HepG2 (cell line): ENCODE data around the gene CXCR1.

Source experiments
- BRD4 ChIP-seq: sonication (generic); formaldehyde crosslinking; IDR thresholded peaks from 2 replicates; pipeline ENCODE4 v1.4.0; 2020; ENCODE audit warnings: missing genetic modification reagents
- GABPA ChIP-seq, 2 experiments: IDR thresholded peaks; 2 replicates each; pipeline ENCODE4 v1.6.1; 2011 to 2016; ENCODE audit warnings: low read depth in 2 of 2, low read length in 1 of 2, missing biosample characterization in 1 of 2, missing genetic modification characterization in 1 of 2
- GATAD2A ChIP-seq: IDR thresholded peaks from 2 replicates; pipeline ENCODE4 v1.6.1; 2016
- POLR2A ChIP-seq, 2 experiments: IDR thresholded peaks; 2 replicates each; pipeline ENCODE4 v1.6.1; 2011; ENCODE audit warnings: low read depth in 2 of 2, low read length in 2 of 2, mild to moderate bottlenecking in 1 of 2, moderate library complexity in 1 of 2; ENCODE audit not compliant: insufficient read depth in 1 of 2
- TGIF2 ChIP-seq: IDR thresholded peaks from 2 replicates; pipeline ENCODE4 v1.6.1; 2016; ENCODE audit warnings: control low read depth, missing compliant biosample characterization
- YEATS4 ChIP-seq: sonication (generic); formaldehyde crosslinking; IDR thresholded peaks from 2 replicates; pipeline ENCODE4 v1.4.0; 2020; ENCODE audit warnings: missing genetic modification reagents, borderline replicate concordance
- ZBTB8A ChIP-seq: sonication (generic); formaldehyde crosslinking; IDR thresholded peaks from 2 replicates; pipeline ENCODE4 v1.4.0; 2020; ENCODE audit warnings: mild to moderate bottlenecking, low read depth, missing genetic modification reagents, borderline replicate concordance
- ZNF263 ChIP-seq: sonication (generic); formaldehyde crosslinking; IDR thresholded peaks from 2 replicates; pipeline ENCODE4 v1.4.0; 2020; ENCODE audit warnings: missing genetic modification reagents
- TF ChIP-seq, protein P1 (sequence below): sonication (generic); formaldehyde crosslinking; IDR thresholded peaks from 2 replicates; pipeline ENCODE4 v1.5.0; 2020; ENCODE audit warnings: mild to moderate bottlenecking, missing genetic modification reagents, moderate library complexity

DNA sequence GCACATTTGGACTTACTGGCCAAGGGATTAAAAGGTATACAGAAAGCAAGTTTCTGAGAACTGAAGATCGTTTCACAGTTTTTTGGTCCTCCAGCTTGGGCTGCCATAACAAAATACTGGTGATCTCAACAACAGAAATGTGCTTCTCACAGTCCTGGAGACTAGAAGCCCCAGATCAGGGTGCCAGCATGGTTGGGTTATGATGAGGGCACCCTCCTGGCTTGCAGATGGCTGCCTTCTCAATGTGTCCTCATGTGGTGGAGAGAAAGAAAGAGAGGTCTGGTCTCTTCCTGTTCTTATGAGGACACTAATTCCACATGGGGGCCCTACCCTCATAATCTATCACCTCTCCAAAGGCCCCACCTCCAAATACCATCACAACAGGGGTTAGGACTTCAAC is 20.1 kb upstream of the CXCR1 start:
- TF ChIP-seq BRD4 (CRISPR knock-in tag), result no peak
- TF ChIP-seq POLR2A (IDR thresholded peaks at IDR 0.05; ENCODE audit: insufficient read depth in 1 of 2, low read depth in 2 of 2, low read length in 2 of 2), result no peak
- no peak for TF ChIP-seq TGIF2 (CRISPR knock-in tag)
- no peak for TF ChIP-seq GABPA (IDR thresholded peaks at IDR 0.05; ENCODE audit: low read depth, low read length)
- TF ChIP-seq GABPA (CRISPR knock-in tag; IDR thresholded peaks at IDR 0.05; ENCODE audit: low read depth), result no peak
- no peak for TF ChIP-seq ZNF263 (CRISPR knock-in tag)
- TF ChIP-seq YEATS4 (CRISPR knock-in tag), result no peak
- TF ChIP-seq GATAD2A (CRISPR knock-in tag), result no peak
- no peak for TF ChIP-seq ZBTB8A
- TF ChIP-seq, protein P1, sequence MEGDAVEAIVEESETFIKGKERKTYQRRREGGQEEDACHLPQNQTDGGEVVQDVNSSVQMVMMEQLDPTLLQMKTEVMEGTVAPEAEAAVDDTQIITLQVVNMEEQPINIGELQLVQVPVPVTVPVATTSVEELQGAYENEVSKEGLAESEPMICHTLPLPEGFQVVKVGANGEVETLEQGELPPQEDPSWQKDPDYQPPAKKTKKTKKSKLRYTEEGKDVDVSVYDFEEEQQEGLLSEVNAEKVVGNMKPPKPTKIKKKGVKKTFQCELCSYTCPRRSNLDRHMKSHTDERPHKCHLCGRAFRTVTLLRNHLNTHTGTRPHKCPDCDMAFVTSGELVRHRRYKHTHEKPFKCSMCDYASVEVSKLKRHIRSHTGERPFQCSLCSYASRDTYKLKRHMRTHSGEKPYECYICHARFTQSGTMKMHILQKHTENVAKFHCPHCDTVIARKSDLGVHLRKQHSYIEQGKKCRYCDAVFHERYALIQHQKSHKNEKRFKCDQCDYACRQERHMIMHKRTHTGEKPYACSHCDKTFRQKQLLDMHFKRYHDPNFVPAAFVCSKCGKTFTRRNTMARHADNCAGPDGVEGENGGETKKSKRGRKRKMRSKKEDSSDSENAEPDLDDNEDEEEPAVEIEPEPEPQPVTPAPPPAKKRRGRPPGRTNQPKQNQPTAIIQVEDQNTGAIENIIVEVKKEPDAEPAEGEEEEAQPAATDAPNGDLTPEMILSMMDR, result no peak
